ENCODE results near the gene INSR. TPM values are rescaled to one million over a fixed set of nuclear protein-coding genes. Genes with fewer than 3 reads are reported as not detected.
A peak's percentile ranks its signal among the peaks of the same experiment; 100 is the strongest.

The INSR gene
- total RNA-seq, 1 donor from 2014 or later: 18.0 TPM

DNA sequence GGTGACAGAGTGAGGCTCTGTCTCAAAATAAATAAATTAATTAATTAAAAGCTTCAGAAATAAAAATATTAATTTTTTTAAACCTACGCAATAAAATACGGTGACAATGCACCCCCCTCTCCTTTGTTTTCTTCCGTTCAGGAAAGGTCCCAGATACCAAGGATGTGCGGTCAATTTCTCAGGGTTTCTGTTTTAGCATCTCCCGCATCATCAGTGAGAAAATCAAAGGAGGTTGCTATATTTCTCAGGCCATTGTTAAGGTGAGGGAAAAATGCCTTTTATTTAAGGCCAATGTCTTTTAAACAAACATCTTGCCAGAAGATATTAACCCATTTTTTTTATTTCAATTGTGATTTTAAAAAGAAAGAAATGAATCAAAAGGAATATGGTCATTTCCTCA lies 111.7 kb downstream of the INSR start:
- no peak for DNase-seq (ENCODE audit: low read depth)

DNA sequence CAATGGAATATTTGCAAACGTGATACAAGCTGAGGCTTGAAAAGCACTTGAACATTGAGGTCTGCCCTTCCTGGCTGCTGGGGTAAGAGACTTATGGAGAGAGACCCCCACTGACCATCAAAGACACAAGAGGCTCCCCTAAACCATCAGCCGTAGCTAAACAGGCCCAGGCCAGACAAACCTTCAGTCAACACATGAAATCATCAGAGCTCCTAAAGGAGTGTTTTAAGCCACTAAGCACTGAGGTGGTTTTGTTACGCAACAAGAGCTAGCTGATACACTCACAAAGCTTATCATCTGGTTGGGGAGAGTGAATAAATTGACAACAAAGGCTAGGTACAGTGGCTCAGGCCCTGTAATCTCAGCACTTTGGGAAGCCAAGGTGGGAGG lies 114.3 kb downstream of the INSR start:
- H3K4me3 ChIP-seq (ENCODE audit: low read depth, low read length): no peak overlapping the region
- TF ChIP-seq, protein P1, sequence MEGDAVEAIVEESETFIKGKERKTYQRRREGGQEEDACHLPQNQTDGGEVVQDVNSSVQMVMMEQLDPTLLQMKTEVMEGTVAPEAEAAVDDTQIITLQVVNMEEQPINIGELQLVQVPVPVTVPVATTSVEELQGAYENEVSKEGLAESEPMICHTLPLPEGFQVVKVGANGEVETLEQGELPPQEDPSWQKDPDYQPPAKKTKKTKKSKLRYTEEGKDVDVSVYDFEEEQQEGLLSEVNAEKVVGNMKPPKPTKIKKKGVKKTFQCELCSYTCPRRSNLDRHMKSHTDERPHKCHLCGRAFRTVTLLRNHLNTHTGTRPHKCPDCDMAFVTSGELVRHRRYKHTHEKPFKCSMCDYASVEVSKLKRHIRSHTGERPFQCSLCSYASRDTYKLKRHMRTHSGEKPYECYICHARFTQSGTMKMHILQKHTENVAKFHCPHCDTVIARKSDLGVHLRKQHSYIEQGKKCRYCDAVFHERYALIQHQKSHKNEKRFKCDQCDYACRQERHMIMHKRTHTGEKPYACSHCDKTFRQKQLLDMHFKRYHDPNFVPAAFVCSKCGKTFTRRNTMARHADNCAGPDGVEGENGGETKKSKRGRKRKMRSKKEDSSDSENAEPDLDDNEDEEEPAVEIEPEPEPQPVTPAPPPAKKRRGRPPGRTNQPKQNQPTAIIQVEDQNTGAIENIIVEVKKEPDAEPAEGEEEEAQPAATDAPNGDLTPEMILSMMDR (conservative IDR thresholded peaks at IDR 0.05; ENCODE audit: low read depth, low read length): no peak
- no peak for DNase-seq (ENCODE audit: low read depth)

More for the DNA sequence above, 111.7 kb downstream of the INSR start:
- TF ChIP-seq, protein P1 (conservative IDR thresholded peaks at IDR 0.05; ENCODE audit: low read depth, low read length): no peak
- no peak overlapping the region for H3K4me3 ChIP-seq (ENCODE audit: low read depth, low read length)

DNA sequence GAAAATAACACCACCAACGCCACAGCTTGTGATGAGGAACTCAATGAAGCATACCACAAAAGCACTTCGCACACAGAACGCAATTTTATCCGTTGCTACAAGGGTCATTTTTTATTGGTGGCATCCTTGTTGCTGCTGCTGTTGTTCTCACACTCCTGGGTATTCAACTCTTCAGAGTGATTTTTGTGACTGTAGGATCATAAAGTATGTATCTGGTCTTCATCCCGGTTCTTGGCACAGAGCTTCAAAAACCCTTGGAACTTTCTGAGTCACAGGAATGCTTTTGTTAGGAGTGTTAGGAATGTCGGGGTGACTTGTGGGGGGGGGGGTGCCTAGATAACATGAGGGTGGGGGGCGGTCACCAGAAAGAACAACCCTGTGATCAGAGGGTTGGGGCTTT lies 116.3 kb downstream of the INSR start:
- TF ChIP-seq, protein P1 (conservative IDR thresholded peaks at IDR 0.05; ENCODE audit: low read depth, low read length): no peak
- no peak overlapping the region for H3K4me3 ChIP-seq (ENCODE audit: low read depth, low read length)
- peak; percentile 36 for DNase-seq (ENCODE audit: low read depth)

DNA sequence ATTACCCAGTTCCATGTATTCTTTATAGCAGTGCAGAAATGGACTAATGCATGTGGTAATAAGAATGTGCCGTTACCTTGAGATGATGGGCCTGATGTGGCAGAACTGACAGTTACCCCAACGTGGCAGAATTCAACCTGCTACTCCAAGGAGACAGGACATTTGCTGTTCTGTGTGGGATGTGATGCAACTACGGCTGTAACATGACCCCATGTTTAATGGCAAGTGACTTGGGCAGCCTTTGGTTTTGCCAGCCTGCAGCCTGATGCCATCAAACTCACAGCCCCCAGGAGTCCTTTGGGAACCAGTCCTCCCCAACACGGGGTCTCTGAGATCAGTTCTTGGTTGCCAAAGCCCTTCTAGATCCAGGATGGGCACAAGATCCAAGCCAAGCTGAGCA lies 117.4 kb downstream of the INSR start:
- H3K4me3 ChIP-seq (ENCODE audit: low read depth, low read length): no peak overlapping the region
- no peak for DNase-seq (ENCODE audit: low read depth)
- TF ChIP-seq, protein P1 (conservative IDR thresholded peaks at IDR 0.05; ENCODE audit: low read depth, low read length): no peak

DNA sequence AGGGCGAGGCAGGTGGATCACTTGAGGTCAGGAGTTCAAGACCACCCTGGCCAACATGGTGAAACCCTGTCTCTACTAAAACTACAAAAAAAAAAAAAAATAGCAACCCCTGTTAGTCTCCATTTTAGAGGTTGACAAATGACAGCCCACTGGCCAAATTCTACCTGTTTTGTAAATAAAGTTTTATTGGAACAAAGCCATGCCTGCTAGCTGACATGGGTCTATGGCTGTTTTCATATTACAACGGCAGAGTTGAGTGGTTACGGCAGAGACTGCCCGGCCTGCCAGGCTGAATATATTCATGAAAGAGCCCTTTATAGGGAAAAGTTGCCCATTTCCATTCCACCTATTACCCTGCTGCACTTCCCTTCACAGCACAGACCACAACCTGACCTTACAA lies 121.4 kb downstream of the INSR start:
- TF ChIP-seq, protein P1 (conservative IDR thresholded peaks at IDR 0.05; ENCODE audit: low read depth, low read length): no peak
- H3K4me3 ChIP-seq (ENCODE audit: low read depth, low read length): no peak overlapping the region
- no peak for DNase-seq (ENCODE audit: low read depth)

DNA sequence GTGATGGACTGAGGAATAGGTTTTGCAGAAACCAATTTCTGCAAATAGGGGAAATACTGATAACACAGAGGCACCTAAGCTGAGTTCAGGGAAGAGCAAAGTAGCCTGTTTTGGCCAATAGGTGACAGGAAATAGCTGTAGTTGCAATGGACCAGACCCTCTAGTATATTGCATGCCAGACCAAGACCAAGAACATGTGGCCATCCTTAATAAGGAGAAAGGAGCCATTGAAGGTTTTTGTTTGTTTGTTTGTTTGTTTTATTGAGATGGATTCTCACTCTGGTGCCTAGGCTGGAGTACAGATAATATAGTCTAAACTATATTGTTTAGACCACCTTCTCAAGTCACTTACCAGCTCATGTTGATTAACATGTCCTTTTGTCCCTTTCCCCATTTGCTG lies 123.2 kb downstream of the INSR start:
- no peak overlapping the region for H3K4me3 ChIP-seq (ENCODE audit: low read depth, low read length)
- no peak for DNase-seq (ENCODE audit: low read depth)
- TF ChIP-seq, protein P1 (conservative IDR thresholded peaks at IDR 0.05; ENCODE audit: low read depth, low read length): no peak

DNA sequence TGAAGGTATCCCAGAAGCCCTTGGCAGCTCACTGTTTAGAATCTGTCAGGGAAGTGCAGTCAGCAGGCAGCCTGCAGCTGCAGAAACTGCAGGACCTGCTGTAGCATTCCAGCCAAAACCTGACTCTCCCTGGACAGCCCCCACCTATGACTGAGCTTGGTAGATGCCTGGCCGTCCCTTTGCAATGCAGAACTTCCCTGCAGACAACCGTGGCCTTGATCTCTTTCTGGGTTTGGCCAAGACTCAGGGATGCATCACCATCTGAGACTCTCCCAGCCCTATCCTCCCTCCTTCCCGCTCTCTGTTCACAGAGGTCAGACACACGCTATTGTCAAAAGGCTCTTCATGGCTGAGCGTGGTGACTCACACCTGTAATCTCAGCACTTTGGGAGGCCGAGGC lies 125.3 kb downstream of the INSR start:
- no peak for DNase-seq (ENCODE audit: low read depth)
- H3K4me3 ChIP-seq (ENCODE audit: low read depth, low read length): no peak overlapping the region
- TF ChIP-seq, protein P1 (conservative IDR thresholded peaks at IDR 0.05; ENCODE audit: low read depth, low read length): no peak
